ENCODE results near the gene CISTR. TPM values are rescaled to one million over a fixed set of nuclear protein-coding genes. Genes with fewer than 3 reads are reported as not detected.

Gene CISTR
- total RNA-seq, 1 experiment from 2014 or later: not detected

DNA sequence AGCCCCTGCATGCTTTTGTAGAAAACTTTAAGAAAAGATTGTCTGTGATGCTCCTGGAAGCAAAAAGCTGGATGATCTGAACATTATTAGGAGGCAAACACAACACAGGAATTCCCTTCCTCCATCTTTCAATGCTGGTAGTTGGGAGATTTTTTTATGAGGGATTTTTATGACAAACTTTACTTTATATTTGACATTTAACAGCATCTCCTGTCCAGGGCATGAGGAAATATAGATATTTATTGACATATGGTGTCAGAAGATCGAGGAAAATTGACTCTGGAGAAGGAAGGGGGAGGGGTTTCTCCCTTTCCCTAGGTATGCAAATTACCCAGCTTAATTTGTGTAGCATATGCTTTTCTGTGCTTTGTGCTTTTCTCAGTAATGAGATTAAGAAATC lies 37.8 kb upstream of the CISTR start:
- no peaks in the 10 kb centered on the region for H3K9me3 ChIP-seq (ENCODE audit: control insufficient read depth, low read depth, low read length)
- H3K27me3 ChIP-seq (ENCODE audit: insufficient read depth, low read length): no peaks in the 10 kb centered on the region; the same call in 1 of the 2 replicates

More for the DNA sequence above, 37.8 kb upstream of the CISTR start:
- H3K4me1 Mint-ChIP-seq: peaks cover 11 to 13% of the 10 kb centered on the region in 2 experiments; a peak in 3 of 4 replicates
- TF ChIP-seq, protein P1, sequence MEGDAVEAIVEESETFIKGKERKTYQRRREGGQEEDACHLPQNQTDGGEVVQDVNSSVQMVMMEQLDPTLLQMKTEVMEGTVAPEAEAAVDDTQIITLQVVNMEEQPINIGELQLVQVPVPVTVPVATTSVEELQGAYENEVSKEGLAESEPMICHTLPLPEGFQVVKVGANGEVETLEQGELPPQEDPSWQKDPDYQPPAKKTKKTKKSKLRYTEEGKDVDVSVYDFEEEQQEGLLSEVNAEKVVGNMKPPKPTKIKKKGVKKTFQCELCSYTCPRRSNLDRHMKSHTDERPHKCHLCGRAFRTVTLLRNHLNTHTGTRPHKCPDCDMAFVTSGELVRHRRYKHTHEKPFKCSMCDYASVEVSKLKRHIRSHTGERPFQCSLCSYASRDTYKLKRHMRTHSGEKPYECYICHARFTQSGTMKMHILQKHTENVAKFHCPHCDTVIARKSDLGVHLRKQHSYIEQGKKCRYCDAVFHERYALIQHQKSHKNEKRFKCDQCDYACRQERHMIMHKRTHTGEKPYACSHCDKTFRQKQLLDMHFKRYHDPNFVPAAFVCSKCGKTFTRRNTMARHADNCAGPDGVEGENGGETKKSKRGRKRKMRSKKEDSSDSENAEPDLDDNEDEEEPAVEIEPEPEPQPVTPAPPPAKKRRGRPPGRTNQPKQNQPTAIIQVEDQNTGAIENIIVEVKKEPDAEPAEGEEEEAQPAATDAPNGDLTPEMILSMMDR (conservative IDR thresholded peaks at IDR 0.05): no peak
- Histone ChIP-seq H4K5ac (ENCODE audit: insufficient read length, low read depth, low read length) (no peak overlapping the region), H3K27ac (ENCODE audit: insufficient read length, low read depth, low read length) (no peak overlapping the region), H2BK12ac (ENCODE audit: insufficient read length, low read depth, low read length) (no peak overlapping the region), H4K20me1 (ENCODE audit: control insufficient read depth, insufficient read depth, insufficient read length) (no peaks in the 10 kb centered on the region), H3K23ac (ENCODE audit: insufficient read length, low read depth, low read length) (no peak overlapping the region), H3K4me1 (ENCODE audit: insufficient read depth, low read length) (no peaks in the 10 kb centered on the region), H2BK5ac (ENCODE audit: insufficient read length, low read length) (no peak overlapping the region), H3K14ac (ENCODE audit: insufficient read depth, low read length) (no peak overlapping the region), H3K9ac (ENCODE audit: extremely low read depth, insufficient read length, low read length) (no peak overlapping the region), H3K56ac (ENCODE audit: insufficient read length, low read depth, low read length) (no peak overlapping the region), H2AFZ (ENCODE audit: low read length) (no peak overlapping the region), H3K4ac (ENCODE audit: low read depth, low read length) (no peak overlapping the region), H3K79me2 (ENCODE audit: insufficient read depth, low read length) (no peaks in the 10 kb centered on the region), H3K79me1 (ENCODE audit: insufficient read depth, low read depth, low read length, poor library complexity, severe bottlenecking) (no peaks in the 10 kb centered on the region), H2BK120ac (ENCODE audit: low read depth, low read length, poor library complexity, severe bottlenecking) (no peak overlapping the region), H2BK20ac (ENCODE audit: low read depth, low read length, poor library complexity, severe bottlenecking) (no peak overlapping the region), H3T11ph (ENCODE audit: low read length) (no peak overlapping the region), H2AK5ac (ENCODE audit: insufficient read length, low read length) (no peak overlapping the region), H3K18ac (ENCODE audit: insufficient read length, low read depth, low read length) (no peak overlapping the region), H4K91ac (ENCODE audit: insufficient read length, low read depth, low read length) (no peak overlapping the region), H2BK15ac (ENCODE audit: low read depth, low read length) (no peak overlapping the region), H4K8ac (replicated peaks; ENCODE audit: insufficient read length, low read depth, low read length) (no peak overlapping the region), H3K23me2 (ENCODE audit: insufficient read length, low read depth, low read length, poor library complexity, severe bottlenecking) (no peaks in the 10 kb centered on the region), H3K4me2 (ENCODE audit: insufficient read depth, insufficient read length, low read length) (no peak overlapping the region)
- peaks cover 21% of the 10 kb centered on the region for H3K27me3 Mint-ChIP-seq (ENCODE audit: low read depth)
- H3K36me3 Mint-ChIP-seq (ENCODE audit: insufficient read depth in 1 of 3, low read depth in 3 of 3): no peaks in the 10 kb centered on the region
- H3K27ac Mint-ChIP-seq: no peak overlapping the region
- no peak overlapping the region for H3K4me3 Mint-ChIP-seq
- no CpG with 5 or more reads among the region's 1 CpG for WGBS (ENCODE audit: extremely low coverage, insufficient read length, low lambda C conversion rate)
- no peak for DNase-seq
- no peaks in the 10 kb centered on the region for H3K9me3 Mint-ChIP-seq
